ENCODE measurements around the gene ACP7. TPM values are rescaled to one million over a fixed set of nuclear protein-coding genes. Genes with fewer than 3 reads are reported as not detected.

The ACP7 gene
- total RNA-seq, 2 donors from 2014 or later, result not detected

- H3K27ac ChIP-seq, result no peak overlapping the region
- no peak for TF ChIP-seq CTCF (IDR thresholded peaks at IDR 0.05)
- no peak for DNase-seq (ENCODE audit: low spot score)
- no peaks in the 10 kb centered on the region for H3K27me3 ChIP-seq
- H3K4me1 ChIP-seq, result no peaks in the 10 kb centered on the region
- H3K9me3 ChIP-seq, result no peaks in the 10 kb centered on the region
- H3K4me3 ChIP-seq, result no peak overlapping the region
- no peaks in the 10 kb centered on the region for H3K36me3 ChIP-seq
These were observed 13.1 kb downstream of the ACP7 start for GRCh38 chr19:39097299-39097698.

GRCh38 chr19:39097721-39098120, 13.6 kb downstream of the ACP7 start:
- no peak overlapping the region for H3K4me3 ChIP-seq
- no peaks in the 10 kb centered on the region for H3K9me3 ChIP-seq
- no peak for DNase-seq (ENCODE audit: low spot score)
- no peaks in the 10 kb centered on the region for H3K36me3 ChIP-seq
- no peaks in the 10 kb centered on the region for H3K4me1 ChIP-seq
- no peaks in the 10 kb centered on the region for H3K27me3 ChIP-seq
- no peak overlapping the region for H3K27ac ChIP-seq
- TF ChIP-seq CTCF (IDR thresholded peaks at IDR 0.05), result no peak

GRCh38 chr19:39098365-39099269, 14.4 kb downstream of the ACP7 start:
- no peaks in the 10 kb centered on the region for H3K27me3 ChIP-seq
- H3K36me3 ChIP-seq, result no peaks in the 10 kb centered on the region
- TF ChIP-seq CTCF (IDR thresholded peaks at IDR 0.05), result no peak
- H3K4me3 ChIP-seq, result no peak overlapping the region
- no peak for DNase-seq (ENCODE audit: low spot score)
- H3K9me3 ChIP-seq, result no peaks in the 10 kb centered on the region
- H3K4me1 ChIP-seq, result no peaks in the 10 kb centered on the region
- H3K27ac ChIP-seq, result no peak overlapping the region

- no peak overlapping the region for H3K27ac ChIP-seq
- no peaks in the 10 kb centered on the region for H3K27me3 ChIP-seq
- no peaks in the 10 kb centered on the region for H3K4me1 ChIP-seq
- TF ChIP-seq CTCF (IDR thresholded peaks at IDR 0.05), result no peak
- DNase-seq (ENCODE audit: low spot score), result no peak
- H3K36me3 ChIP-seq, result no peaks in the 10 kb centered on the region
- H3K4me3 ChIP-seq, result no peak overlapping the region
- no peaks in the 10 kb centered on the region for H3K9me3 ChIP-seq
These were observed 15.2 kb downstream of the ACP7 start for GRCh38 chr19:39099341-39099740.

- TF ChIP-seq CTCF (IDR thresholded peaks at IDR 0.05), result no peak
- Histone ChIP-seq H3K36me3 (no peaks in the 10 kb centered on the region), H3K27me3 (no peaks in the 10 kb centered on the region), H3K4me1 (no peaks in the 10 kb centered on the region), H3K27ac (no peak overlapping the region), H3K9me3 (no peaks in the 10 kb centered on the region), H3K4me3 (no peak overlapping the region)
- no peak for DNase-seq (ENCODE audit: low spot score)
These were observed 16.5 kb downstream of the ACP7 start for GRCh38 chr19:39100500-39101166.

Measured in right atrium auricular region (tissue), 2 donors.